ENCODE measurements around the gene IGFN1. TPM values are rescaled to one million over a fixed set of nuclear protein-coding genes. Genes with fewer than 3 reads are reported as not detected.
A peak's percentile ranks its signal among the peaks of the same experiment; 100 is the strongest.

Gene IGFN1
- polyA plus RNA-seq, 12 donors, result 1.1 to 6.1 (median 1.9) TPM; not detected in 1

DNA sequence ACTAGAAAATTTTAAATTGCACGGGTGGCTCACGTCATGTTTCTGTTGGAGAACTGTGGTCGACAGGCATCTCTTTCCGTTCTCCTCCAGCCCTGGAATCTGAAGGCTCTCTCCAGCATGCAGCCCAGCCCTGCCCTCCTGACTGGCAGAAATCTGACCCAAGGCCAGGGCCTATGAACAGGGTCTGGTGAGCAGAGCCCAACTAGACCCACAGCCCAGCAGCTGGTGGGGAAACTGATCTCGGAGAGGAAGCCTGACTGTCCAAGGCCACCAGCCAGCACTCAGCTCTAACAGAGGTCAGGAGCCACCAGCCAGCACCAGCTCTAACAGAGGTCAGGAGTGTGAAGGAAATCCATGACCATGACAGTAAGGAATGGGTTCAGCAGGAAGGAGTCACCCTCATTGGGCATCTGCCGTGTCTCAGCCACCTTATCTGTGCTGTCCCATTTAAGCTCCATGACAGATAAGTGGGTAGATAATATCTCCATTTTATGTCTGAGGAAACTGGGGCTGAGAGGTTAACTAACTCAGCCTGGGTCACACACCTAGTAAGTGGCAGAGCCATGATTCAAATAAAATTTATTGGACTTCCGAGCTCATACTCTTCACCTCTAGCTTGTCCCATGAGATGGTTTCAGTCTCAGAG, 72.5 kb downstream of the IGFN1 start:
- no peak for DNase-seq

DNA sequence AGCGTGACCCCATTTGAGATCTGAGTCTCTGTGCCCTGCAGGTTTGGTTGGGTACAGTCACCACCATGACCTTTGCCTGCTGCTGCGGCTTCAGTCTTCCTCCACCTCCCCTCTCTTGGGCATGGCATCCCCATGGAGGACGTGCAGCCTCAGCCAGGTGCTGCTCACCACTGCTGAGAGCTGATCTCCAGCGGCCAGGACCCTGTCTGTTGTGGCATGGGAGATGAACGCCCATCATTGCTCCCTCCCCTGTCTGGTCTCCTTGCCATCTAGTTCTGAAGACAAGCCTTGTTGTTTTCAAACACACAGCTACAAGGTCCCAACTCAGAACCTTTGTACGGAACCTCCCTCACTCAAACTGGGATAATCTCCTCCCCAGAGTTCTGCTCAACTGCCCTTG, 73.4 kb downstream of the IGFN1 start:
- no peak for DNase-seq

DNA sequence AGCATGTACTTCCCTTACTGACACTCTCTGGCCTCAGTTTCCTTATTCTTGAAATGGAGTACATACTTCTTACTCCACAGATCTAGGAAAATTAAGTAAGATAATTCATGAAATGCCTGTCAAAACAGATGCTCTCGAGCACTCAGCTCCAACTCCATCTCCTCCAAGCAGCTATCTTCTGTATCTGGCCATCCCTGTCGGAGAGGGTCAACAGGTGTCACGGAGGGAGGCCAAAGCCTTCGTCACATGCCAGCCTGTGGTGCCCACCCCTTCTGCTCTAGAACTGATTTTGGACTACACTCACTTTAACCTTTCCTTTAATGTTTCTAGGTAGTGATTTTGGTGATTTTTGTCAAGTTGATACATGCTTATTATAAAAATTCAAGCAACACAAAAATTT, 73.9 kb downstream of the IGFN1 start:
- DNase-seq, result no peak

DNA sequence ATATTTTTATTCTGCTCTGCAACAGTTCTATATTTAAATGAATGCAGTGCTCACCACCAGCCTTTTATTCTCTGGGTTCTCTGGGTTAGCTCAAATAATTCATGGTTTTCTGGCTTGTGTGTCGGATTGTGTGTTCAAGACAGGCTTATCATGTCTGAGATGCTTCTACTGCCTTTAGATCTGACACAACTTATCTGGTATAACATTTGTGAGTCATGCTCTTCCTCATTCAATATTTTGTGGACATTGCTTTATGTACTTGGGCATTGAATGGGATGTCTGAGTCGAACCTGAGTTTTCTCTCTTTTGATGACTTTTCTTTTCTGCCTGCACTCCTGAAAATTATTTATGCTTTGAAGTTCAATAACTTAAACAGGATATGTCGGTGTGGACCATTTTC, 75.1 kb downstream of the IGFN1 start:
- DNase-seq, result no peak

DNA sequence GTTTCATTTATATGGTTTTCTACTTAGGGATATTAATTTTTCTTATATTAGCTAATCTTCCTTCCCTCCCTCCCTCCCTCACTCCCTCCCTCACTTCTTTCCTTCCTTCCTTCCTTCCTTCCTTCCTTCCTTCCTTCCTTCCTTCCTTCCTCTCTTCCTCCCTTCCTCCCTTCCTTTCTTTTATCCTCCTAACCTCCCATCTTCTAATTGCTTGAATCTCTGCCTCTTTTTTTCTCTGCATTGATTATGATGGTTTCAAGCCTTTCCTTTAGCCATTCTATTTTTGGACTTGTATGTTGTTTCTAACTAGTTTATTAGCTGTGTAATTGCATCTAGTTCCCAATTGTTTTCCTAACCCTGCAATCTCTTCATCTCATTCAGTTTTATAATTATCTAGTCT, 75.7 kb downstream of the IGFN1 start:
- DNase-seq, result no peak

DNA sequence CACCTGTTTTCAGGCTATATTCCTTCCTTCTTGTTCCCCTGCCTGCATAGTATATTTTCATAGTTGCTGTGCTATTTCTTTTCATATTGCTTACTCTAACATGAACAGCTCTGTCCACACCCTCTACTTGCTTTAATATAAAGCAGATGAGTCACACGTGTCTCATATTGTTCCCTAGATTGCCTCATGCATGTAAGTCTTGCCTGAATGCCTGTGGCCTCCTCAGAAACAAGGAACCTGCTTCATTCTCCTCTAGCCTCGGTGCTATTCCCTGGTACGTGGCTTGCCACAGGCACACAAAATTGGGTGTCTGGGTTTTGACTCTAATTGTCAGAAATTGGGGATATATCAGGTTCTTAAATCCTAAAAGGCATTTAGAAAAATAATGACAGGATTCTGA, 76.2 kb downstream of the IGFN1 start:
- no peak for DNase-seq

DNA sequence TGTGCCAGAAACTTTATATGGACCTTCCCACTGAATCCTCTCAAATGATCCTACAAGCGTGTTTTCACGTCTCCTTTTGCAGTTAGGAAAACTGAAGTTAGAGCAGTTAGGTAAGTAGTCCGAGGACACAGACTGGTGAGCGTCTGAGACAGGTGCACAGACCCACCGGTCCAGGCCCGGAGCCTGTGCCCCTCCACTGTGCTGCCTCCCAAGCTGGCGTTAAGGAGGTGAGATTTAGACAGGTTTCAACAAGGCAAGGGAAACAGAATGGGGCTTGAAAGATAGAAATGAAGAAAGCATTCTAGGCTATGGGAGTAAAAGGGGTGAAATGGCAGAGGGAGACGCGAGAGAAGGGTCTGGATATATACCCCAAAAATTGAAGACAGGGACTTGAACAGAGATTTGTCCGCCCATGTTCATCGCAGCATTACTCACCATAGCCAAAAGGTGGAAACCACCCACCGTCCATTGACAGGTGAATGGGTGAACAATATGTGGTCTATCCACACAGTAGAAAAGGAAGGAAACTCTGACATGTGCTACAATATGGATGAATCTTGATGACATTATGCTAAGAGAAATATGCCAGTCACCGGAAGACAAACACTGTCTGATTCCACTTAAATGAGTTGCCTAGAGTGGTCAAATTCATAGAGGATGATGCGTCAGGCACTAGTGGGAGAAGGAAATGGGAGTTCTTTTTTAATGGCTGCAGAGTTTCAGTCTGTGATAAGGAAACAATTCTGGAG, 77.0 kb downstream of the IGFN1 start:
- no peak for DNase-seq

DNA sequence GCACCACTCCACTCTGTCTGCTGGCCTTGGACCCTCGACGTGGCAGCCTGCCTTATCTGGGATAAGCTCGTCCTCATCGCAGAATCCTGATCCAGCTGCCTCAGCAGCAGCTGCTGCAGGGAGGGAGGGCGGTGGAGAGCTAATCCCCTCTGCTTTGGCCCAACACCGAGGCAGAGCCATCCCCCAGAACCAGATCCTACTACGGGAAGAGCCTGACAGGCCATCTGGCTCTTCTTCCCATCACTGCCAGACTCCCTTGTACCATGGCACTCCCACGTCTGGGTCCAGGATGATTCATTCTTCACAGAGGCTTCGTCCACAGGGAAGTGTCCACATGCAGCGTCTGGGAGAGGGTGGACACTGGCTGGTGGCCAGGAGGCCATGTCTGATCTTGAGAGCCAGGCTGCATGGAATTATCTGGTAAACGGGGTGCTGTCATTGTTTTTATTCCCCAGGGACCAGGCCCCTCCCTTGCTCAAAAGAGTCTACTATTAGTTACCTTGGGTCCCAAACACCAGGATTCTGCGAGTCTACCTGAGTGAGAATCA, 78.1 kb downstream of the IGFN1 start:
- peak; percentile 62 for DNase-seq

DNA sequence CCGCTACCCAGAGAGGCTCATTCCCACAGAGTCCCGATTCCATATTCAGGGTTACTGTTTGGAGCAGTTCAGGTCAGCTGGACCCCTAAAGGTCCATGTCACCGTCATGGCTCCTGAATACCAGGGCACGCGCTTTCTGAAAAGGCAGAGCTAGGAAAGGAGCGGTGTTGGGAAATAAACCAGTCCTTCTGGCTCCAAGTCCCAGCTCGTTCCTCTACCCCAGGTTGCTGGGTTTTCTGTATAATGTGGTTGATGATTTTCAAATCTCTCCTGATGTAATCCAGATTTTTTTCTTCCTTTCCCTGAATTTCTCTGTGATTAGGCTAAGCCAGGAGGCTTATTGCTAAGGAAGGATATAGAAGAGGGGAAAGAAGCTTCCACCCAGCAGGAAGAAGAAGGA, 78.7 kb downstream of the IGFN1 start:
- DNase-seq, result no peak

DNA sequence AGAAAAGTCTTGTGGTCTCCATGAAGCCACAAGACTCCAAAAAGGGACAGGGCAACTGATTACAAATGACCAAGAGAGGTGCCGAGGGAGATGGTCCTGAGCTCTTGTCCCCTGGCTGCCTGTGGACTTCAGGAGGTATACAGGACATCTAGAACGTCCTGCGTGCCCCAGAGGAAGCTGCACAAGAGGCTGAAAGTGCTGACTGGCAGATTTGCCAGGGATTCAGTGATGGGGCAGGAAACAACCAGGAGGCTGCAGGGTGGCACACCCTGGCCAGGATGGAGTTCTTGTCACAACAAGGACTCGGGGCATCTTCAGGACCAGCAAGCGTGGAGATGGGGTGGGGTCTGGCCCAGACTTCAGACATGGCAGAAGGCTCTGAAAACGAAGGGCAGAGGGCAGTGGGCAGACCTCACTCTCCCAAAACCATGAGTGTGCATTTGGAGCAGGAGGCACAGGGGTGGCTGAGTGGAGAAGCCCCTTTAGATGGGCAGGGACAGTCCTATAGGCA, 79.3 kb downstream of the IGFN1 start:
- DNase-seq, result no peak

DNA sequence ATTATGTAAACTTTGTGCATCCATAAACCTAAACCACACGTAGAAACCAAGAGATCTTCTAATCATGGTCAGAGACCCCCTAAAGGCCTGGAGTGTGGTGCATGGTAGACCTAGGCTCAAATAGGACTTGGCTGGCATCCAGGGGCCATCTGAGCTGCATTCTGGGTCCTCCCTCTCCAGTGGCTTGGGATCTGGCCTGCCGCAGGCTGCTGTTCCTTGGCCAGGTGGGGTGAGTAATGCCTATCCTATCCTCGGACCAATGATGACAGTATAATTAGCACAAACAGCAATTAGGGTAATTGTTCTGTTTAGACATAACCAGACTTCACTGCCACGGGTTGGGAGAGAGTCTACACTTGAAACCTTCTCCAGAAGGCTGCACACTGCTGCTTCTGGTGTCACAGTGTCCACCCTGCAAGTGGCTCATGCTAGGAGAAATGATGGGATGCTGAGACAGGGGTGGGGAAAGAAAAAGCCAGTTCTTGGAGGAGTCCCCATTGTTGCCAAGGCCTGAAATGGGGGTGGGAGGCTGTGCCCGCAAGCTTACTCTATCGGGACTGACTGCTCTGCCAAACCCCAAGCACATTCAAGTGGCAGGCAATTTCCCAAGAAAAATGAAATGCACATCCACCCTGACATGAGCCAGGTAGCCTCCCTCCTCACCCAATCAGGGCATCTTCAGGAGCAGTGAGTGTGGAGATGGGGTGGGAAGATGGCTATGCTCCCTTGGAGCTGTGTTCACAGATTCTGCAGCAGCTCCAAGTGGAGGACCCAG, 80.2 kb downstream of the IGFN1 start:
- DNase-seq, result no peak

DNA sequence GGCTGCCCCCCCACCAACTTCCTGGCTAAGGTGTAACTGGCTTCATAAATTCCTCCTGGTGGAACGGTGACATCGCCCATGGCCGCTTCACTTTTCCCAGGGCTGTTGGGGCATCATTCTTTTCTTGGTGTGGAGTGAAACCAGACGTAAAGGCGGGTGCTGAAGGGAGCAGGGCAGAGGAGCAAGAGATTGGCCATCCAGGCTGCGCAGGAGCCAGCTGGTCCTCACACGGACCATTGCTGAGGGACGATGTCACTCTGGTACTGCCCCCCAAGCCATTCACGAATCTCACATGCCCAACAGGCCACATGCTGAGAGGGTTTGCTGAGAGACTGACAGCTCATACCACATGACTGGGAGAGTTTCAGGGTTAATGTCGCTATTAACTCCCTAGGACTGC, 82.2 kb downstream of the IGFN1 start:
- DNase-seq, result no peak

DNA sequence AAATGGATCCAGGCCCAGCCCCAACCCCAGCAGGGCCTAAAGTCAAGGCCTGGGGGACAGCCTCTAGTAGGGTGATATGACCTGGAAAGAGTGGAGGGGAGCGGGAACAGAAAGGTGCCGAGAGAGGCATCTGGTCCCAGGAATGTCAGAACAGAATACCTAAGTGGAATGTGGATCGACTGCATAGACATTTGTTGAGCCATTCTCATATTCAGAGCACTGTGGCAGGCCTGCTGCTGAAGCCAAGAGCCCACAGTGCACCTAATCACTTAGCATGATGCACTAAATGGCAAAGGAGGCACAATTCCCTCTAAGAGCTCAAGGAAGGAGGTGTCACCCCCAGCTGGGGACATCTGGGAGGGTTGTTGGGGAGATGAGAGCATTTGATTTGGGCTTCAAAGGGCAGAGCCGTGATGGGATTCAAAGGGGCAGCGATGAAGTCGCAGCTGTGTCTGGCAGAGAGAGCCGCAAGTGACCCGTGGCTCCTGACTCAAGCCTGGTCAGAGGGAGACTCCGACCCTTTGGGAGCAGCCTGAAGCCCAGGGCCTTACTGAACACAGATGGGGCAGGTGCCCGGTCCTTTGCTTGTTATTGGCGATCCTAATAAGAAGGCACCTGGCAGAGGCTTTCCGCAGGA, 84.1 kb downstream of the IGFN1 start:
- DNase-seq, result no peak

DNA sequence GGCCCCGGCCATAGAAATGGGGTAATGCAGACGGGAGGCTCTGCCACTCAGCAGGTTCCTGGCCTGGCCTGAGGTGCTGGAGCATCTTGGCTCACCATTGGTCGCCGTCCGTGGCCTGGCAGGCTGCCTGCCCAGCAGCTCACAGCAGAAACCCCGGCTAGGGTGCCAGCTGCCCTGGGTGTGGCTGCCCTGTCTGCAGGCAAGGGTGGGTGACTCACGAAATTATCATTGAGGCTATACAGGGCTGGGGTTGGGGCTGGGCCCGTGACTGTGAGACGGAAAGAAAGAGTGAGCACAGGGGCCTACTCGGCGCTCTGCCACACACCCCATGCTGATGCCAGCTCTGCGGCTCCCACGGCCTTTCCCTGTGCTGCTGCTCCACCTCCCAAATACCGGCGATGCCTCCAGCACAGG, 84.6 kb downstream of the IGFN1 start:
- no peak for DNase-seq

DNA sequence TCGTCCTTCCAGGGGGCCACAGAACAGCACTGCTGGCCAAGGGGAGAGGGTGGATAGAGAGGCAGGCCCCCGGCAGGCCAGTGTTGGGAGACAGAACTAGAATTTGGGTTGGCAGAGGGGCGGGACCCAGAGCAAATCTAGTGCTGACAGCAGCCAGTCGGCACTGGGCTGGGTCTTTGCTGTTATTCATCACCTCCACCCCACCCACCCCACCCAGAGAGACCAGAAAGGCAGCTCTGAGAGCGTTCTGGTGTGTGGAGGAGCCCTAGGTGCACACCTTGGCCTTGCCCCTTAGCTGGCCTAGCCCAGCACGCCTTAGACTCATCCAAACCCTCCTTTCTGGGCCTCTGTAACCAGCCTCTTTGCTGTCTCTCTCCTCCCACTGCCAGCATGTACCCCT, 86.3 kb downstream of the IGFN1 start:
- no peak for DNase-seq

DNA sequence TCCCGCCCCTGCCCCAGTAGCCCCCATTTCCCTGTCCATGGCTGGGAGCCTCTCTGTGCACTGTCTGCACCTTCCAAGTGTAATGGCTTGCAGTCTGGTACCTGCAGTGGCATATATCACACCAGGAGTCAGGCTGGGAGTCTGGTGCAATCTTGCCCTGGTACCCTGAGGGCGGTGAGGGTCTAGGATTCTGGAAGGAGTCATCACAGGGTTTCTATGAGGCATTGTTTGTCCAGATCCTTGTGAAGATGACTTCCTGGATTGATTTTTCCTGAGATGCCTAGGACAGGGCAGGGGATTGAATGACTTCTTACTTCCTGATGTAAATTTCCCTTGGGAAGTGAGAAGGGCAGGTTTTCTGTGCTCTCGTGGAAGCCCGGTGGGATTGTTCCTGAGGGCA, 86.8 kb downstream of the IGFN1 start:
- no peak for DNase-seq

Other genes starting within 250 kb of the IGFN1 start
- 1 to 10 TPM in 5 of 12 donors, under 1 TPM in 6, not detected in 1; 0.53 to 3.6 (median 0.99) TPM for gene KIF21B, start 167.1 kb upstream of the IGFN1 start, polyA plus RNA-seq (ENCODE audit: insufficient read length in 12 of 12)
- 10 to 100 TPM in 11 of 12 donors, not detected in 1; 15.2 to 77.2 (median 49.8) TPM for gene CACNA1S, start 78.4 kb upstream of the IGFN1 start, polyA plus RNA-seq (ENCODE audit: insufficient read length in 12 of 12)
- under 1 TPM in 10 of 12 donors, not detected in 2; 0.12 to 0.66 (median 0.24) TPM for gene ASCL5, start 63.6 kb upstream of the IGFN1 start, polyA plus RNA-seq (ENCODE audit: insufficient read length in 12 of 12)
- gene TMEM9, start 36.4 kb upstream of the IGFN1 start, polyA plus RNA-seq (ENCODE audit: insufficient read length in 12 of 12), result 100 to 1,000 TPM in 1 of 12 donors, 10 to 100 TPM in 10, not detected in 1; 43.1 to 101 (median 54.1) TPM
- 100 to 1,000 TPM in 1 of 12 donors, 10 to 100 TPM in 3, 1 to 10 TPM in 7, not detected in 1; 3.8 to 125 (median 6.6) TPM for gene PKP1, start 92.7 kb downstream of the IGFN1 start, polyA plus RNA-seq (ENCODE audit: insufficient read length in 12 of 12)
- 1,000 to 10,000 TPM in 7 of 12 donors, 100 to 1,000 TPM in 5; 582 to 1,903 (median 1,024) TPM for gene TNNT2, start 186.9 kb downstream of the IGFN1 start, polyA plus RNA-seq (ENCODE audit: insufficient read length in 12 of 12)
- 10 to 100 TPM in 10 of 12 donors, 1 to 10 TPM in 1, not detected in 1; 9.6 to 50.4 (median 13.8) TPM for gene LAD1, start 208.5 kb downstream of the IGFN1 start, polyA plus RNA-seq (ENCODE audit: insufficient read length in 12 of 12)
- 1,000 to 10,000 TPM in 10 of 12 donors, 100 to 1,000 TPM in 2; 589 to 2,422 (median 1,632) TPM for gene TNNI1, start 230.9 kb downstream of the IGFN1 start, polyA plus RNA-seq (ENCODE audit: insufficient read length in 12 of 12)

Data from muscle of arm (tissue), 12 donors.